B cell (primary cell): ENCODE data around the gene TACR3. TPM values are rescaled to one million over a fixed set of nuclear protein-coding genes. Genes with fewer than 3 reads are reported as not detected.
"Not testable (repeated sequence)": the region's sequence is repeated elsewhere in the genome, so short reads cannot be mapped to it uniquely, and the experiment has no call there.

ENCODE experiments used
- ATAC-seq: fragments of 200-7000 bp; cut with Tn5 transposase; one replicate; pipeline ENCODE4 v1.10.0; 2021; ENCODE audit warnings: low read depth, mild to moderate bottlenecking, moderate number of reproducible peaks, moderate library complexity
- CTCF ChIA-PET: fragments of 350-600 bp; sonication (Branson Sonifier 250); formaldehyde crosslinking; loops from one replicate; lab custom pipeline; 2021; ENCODE audit warnings: antibody characterized with exemption, inconsistent platforms; lab: Charles Lee
- POLR2A ChIA-PET: fragments of 350-600 bp; sonication (Branson Sonifier 250); formaldehyde crosslinking; loops from one replicate; lab custom pipeline; 2021; ENCODE audit warnings: antibody characterized with exemption; lab: Charles Lee
- DNase-seq: peaks from one replicate; pipeline ENCODE4 v3.0.0; 2013
- H2AFZ ChIP-seq: 2 replicates; pipeline ENCODE4 v1.6.1; 2012; ENCODE audit warnings: mild to moderate bottlenecking, low read depth, low read length; ENCODE audit not compliant: insufficient read depth, poor library complexity, severe bottlenecking
- H3K27ac ChIP-seq, 2 donors: 1 replicate in 1 of 2; 2 replicates in 1 of 2; pipeline ENCODE4 v1.5.1; 2012 to 2013; ENCODE audit warnings: low read length in 2 of 2, mild to moderate bottlenecking in 2 of 2, moderate library complexity in 1 of 2
- H3K27me3 ChIP-seq, 4 experiments: fragments of 200-600 bp in 1 of 4; sonication (generic) in 1 of 4; replicated peaks in 1 of 4; 1 replicate in 2 of 4; 2 replicates in 2 of 4; pipeline versions ENCODE4 v1.6.1 to v1.7.0; 2013 to 2016; ENCODE audit warnings: low read length in 3 of 4, mild to moderate bottlenecking in 2 of 4, mixed read lengths in 1 of 4, moderate library complexity in 1 of 4; ENCODE audit not compliant: insufficient read depth in 4 of 4, control insufficient read depth in 3 of 4; ENCODE audit errors: control extremely low read depth in 1 of 4
- H3K36me3 ChIP-seq, 2 experiments: replicated peaks in 1 of 2; 1 replicate in 1 of 2; 2 replicates in 1 of 2; pipeline versions ENCODE4 v1.6.1 to v1.7.1; 2013; ENCODE audit warnings: low read length in 1 of 2; ENCODE audit not compliant: insufficient read depth in 2 of 2, control insufficient read depth in 1 of 2; ENCODE audit errors: control extremely low read depth in 1 of 2, extremely low read depth in 1 of 2
- H3K4me1 ChIP-seq, 2 donors: fragments of 200-600 bp in 1 of 2; sonication (generic) in 1 of 2; 1 replicate in 1 of 2; 2 replicates in 1 of 2; pipeline versions ENCODE4 v1.5.1 to v1.6.1; 2013 to 2017; ENCODE audit warnings: low read length in 2 of 2; ENCODE audit not compliant: control insufficient read depth in 2 of 2, insufficient read depth in 2 of 2
- H3K4me2 ChIP-seq: replicated peaks from 2 replicates; pipeline ENCODE3; 2012; ENCODE audit warnings: mild to moderate bottlenecking, low read depth, low read length; ENCODE audit not compliant: poor library complexity, severe bottlenecking
- H3K4me3 ChIP-seq, 5 experiments: fragments of 200-600 bp in 1 of 5; sonication (generic) in 1 of 5; 1 replicate in 3 of 5; 2 replicates in 2 of 5; pipeline versions ENCODE4 v1.5.1 to v1.7.0; 2011 to 2016; ENCODE audit warnings: low read length in 4 of 5, mild to moderate bottlenecking in 4 of 5, low read depth in 2 of 5, control low read depth in 1 of 5, moderate library complexity in 1 of 5; ENCODE audit not compliant: insufficient read depth in 1 of 5; ENCODE audit errors: control extremely low read depth in 1 of 5, extremely low read depth in 1 of 5
- H3K79me2 ChIP-seq: fragments of 200-600 bp; sonication (generic); one replicate; pipeline ENCODE4 v1.6.0; 2016; ENCODE audit warnings: low read length; ENCODE audit not compliant: control insufficient read depth, insufficient read depth
- H3K9ac ChIP-seq: fragments of 200-600 bp; sonication (generic); 2 replicates; pipeline ENCODE4 v1.6.1; 2017; ENCODE audit warnings: mild to moderate bottlenecking, low read length, moderate library complexity
- H3K9me3 ChIP-seq, 3 donors: one replicate each; pipeline versions ENCODE4 v1.6.1 to v1.7.1; 2013; ENCODE audit warnings: low read length in 2 of 3; ENCODE audit not compliant: control insufficient read depth in 2 of 3, insufficient read depth in 1 of 3; ENCODE audit errors: control extremely low read depth in 1 of 3
- H4K20me1 ChIP-seq: 2 replicates; pipeline ENCODE4 v1.6.0; 2012; ENCODE audit warnings: mild to moderate bottlenecking, low read length; ENCODE audit not compliant: insufficient read depth, control insufficient read depth, poor library complexity, severe bottlenecking
- H3K27ac Mint-ChIP-seq: one replicate; pipeline ENCODE4 v1.8.0; 2021; ENCODE audit warnings: mixed read lengths
- H3K27me3 Mint-ChIP-seq: one replicate; pipeline ENCODE4 v1.8.0; 2021; ENCODE audit warnings: mixed read lengths
- H3K4me1 Mint-ChIP-seq: one replicate; pipeline ENCODE4 v1.8.0; 2021; ENCODE audit warnings: mixed read lengths
- H3K4me3 Mint-ChIP-seq: one replicate; pipeline ENCODE4 v1.8.0; 2021; ENCODE audit warnings: mixed read lengths
- H3K9me3 Mint-ChIP-seq: one replicate; pipeline ENCODE4 v1.8.0; 2022; ENCODE audit warnings: mixed read lengths; ENCODE audit not compliant: insufficient read depth
- CTCF ChIP-seq: fragments of 200-600 bp; IDR thresholded peaks from one replicate; pipeline ENCODE4 v1.8.0; 2022; ENCODE audit warnings: antibody characterized with exemption, mild to moderate bottlenecking
- EZH2 ChIP-seq: IDR thresholded peaks from 2 replicates; pipeline ENCODE4 v1.6.1; 2012; ENCODE audit warnings: borderline replicate concordance, low read depth, mild to moderate bottlenecking, moderate library complexity, low read length; ENCODE audit not compliant: insufficient read depth, poor library complexity, severe bottlenecking
- WGBS: methylation state at CpG from one replicate; pipeline ENCODE4 v1.1.5; 2013; ENCODE audit warnings: missing lambda C conversion rate; ENCODE audit not compliant: insufficient coverage; 5-methylcytosine and 5-hydroxymethylcytosine counted together
- intact Hi-C: fragments of 100-400 bp; cut with micrococcal nuclease; formaldehyde crosslinking; loops from one replicate; pipeline ENCODE4 v1.10.0; 2022
- polyA plus RNA-seq: library from polyadenylated mRNA; depleted of rRNA; stranded (reverse); fragments of >200 nt; gene quantifications from 2 replicates; pipeline ENCODE4 v1.2.3, GENCODE V29; 2012
- total RNA-seq, 2 donors: library from RNA; stranded (reverse); fragments of 120-200 nt in 1 of 2; gene quantifications; 1 replicate in 1 of 2; 2 replicates in 1 of 2; pipeline versions ENCODE4 v1.2.3 to v1.2.4, GENCODE V29; 2013 to 2022

The TACR3 gene
- total and polyA plus RNA-seq, 2 donors (not counting 1 experiment from before 2014, with no cell fraction given) = not detected

GRCh38 chr4:103673983-103674382 lies 45.8 kb downstream of the TACR3 start:
- H3K4me1 Mint-ChIP-seq = no peaks in the 10 kb centered on the region
- no peaks in the 10 kb centered on the region for H3K4me1 ChIP-seq
- no peak overlapping the region for H3K9ac ChIP-seq
- no peak overlapping the region for H3K4me3 ChIP-seq
- H4K20me1 ChIP-seq = no peaks in the 10 kb centered on the region
- no peak overlapping the region for H3K27ac ChIP-seq
- TF ChIP-seq EZH2 (no peak), CTCF (no peak)
- intact Hi-C loops = no loop called here
- H3K4me3 Mint-ChIP-seq = no peak overlapping the region
- H3K36me3 ChIP-seq = no peaks in the 10 kb centered on the region
- H3K4me2 ChIP-seq = no peak overlapping the region
- POLR2A ChIA-PET = no interaction called here
- H3K27ac Mint-ChIP-seq = no peak overlapping the region
- H3K27me3 Mint-ChIP-seq = no peaks in the 10 kb centered on the region
- no peaks in the 10 kb centered on the region for H3K27me3 ChIP-seq
- DNase-seq (no peak), ATAC-seq (no peak)
- peaks cover 3% of the 10 kb centered on the region for H3K9me3 Mint-ChIP-seq
- CTCF ChIA-PET = no interaction called here
- WGBS = 67% methylated on average over 2 of the region's 2 CpGs
- H3K79me2 ChIP-seq = no peaks in the 10 kb centered on the region
- peaks cover 0 to 1% (median 0%) of the 10 kb centered on the region in 3 donors for H3K9me3 ChIP-seq
- no peak overlapping the region for H2AFZ ChIP-seq

GRCh38 chr4:103666764-103667163 lies 53.0 kb downstream of the TACR3 start:
- CTCF ChIA-PET, DNase-seq, ATAC-seq, H3K4me1 ChIP-seq, H3K4me1 Mint-ChIP-seq, POLR2A ChIA-PET, H3K9ac ChIP-seq, H3K27me3 Mint-ChIP-seq, H3K27me3 ChIP-seq, H3K4me3 Mint-ChIP-seq, H3K9me3 Mint-ChIP-seq, H3K4me2 ChIP-seq, H3K27ac Mint-ChIP-seq, H3K27ac ChIP-seq, H3K4me3 ChIP-seq, H4K20me1 ChIP-seq, H3K36me3 ChIP-seq, H2AFZ ChIP-seq, H3K79me2 ChIP-seq, H3K9me3 ChIP-seq, intact Hi-C loops: not testable (repeated sequence)
